ENCODE measurements around the gene SLC17A9. TPM values are rescaled to one million over a fixed set of nuclear protein-coding genes. Genes with fewer than 3 reads are reported as not detected.

Gene SLC17A9
- total and polyA plus RNA-seq, 2 donors (not counting 1 experiment from before 2014, with no cell fraction given): 33.0 to 141 TPM

DNA sequence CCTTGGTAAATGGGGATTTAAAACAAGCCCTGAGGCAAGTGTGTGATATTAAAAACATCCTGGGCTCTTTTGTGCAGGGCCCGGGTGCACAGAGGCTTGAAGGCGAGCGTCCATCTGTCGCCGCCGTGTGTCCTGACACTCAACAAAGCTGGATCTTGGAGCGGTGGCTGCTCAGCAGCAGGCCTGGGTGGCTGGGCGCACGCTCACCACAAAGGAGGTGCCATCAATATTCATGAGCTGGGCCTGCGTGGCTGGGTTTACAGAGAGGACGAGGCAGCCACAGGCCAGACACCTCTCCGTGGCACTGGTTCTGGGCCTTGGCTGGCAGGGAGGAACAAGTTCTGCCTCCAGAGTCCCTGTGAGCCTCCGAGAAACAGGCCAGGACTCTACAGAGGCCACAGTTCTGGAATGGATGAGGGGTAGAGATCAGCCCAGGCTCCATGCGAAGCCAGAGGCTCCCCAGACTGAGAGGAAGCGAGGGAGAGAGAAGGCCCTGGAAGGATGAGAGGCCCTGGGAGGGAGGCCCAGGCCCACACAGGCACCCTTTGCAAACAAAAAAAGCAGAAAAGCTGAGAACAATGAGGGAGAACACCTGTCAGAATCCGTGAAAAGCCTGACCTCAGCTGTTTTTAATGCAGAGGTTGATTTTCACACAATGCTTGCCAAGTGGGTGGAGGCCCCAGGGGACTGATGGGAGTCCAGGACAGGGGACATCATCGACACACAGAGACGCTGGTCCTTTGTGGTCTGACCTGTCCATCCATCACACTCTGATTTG is 32.3 kb downstream of the SLC17A9 start:
- H3K9me3 Mint-ChIP-seq (ENCODE audit: insufficient read depth): no peaks in the 10 kb centered on the region
- ChIA-PET CTCF (no interaction called here), POLR2A (no interaction called here)
- H3K36me3 ChIP-seq (replicated peaks in 1 of 2; ENCODE audit: control extremely low read depth in 1 of 2, control insufficient read depth in 1 of 2, extremely low read depth in 1 of 2, insufficient read depth in 2 of 2, low read length in 1 of 2): no peaks in the 10 kb centered on the region
- no peaks in the 10 kb centered on the region for H3K79me2 ChIP-seq (ENCODE audit: control insufficient read depth, insufficient read depth, low read length)
- H3K27me3 ChIP-seq (replicated peaks in 1 of 4; ENCODE audit: control extremely low read depth in 1 of 4, control insufficient read depth in 3 of 4, insufficient read depth in 4 of 4, low read length in 3 of 4): peaks cover 0 to 66% (median 18%) of the 10 kb centered on the region in 4 experiments
- H3K4me1 ChIP-seq (ENCODE audit: control insufficient read depth in 2 of 2, insufficient read depth in 2 of 2, low read length in 2 of 2): peaks cover 31 to 33% of the 10 kb centered on the region in 2 donors
- ATAC-seq (ENCODE audit: low read depth) (no peak), DNase-seq (no peak)
- H3K27ac Mint-ChIP-seq: no peak overlapping the region
- H3K27me3 Mint-ChIP-seq: peaks cover 49% of the 10 kb centered on the region
- H3K9me3 ChIP-seq (ENCODE audit: control extremely low read depth in 1 of 3, control insufficient read depth in 2 of 3, insufficient read depth in 1 of 3, low read length in 2 of 3): peaks cover 0 to 14% (median 0%) of the 10 kb centered on the region in 3 donors
- H4K20me1 ChIP-seq (ENCODE audit: control insufficient read depth, insufficient read depth, low read length, poor library complexity, severe bottlenecking): no peaks in the 10 kb centered on the region
- H3K4me3 Mint-ChIP-seq: no peak overlapping the region
- intact Hi-C loops (cut with micrococcal nuclease): no loop called here
- peaks cover 23% of the 10 kb centered on the region for H3K4me1 Mint-ChIP-seq
- no peak overlapping the region for H3K9ac ChIP-seq (ENCODE audit: low read length)
- no peak overlapping the region for H3K4me3 ChIP-seq (ENCODE audit: control extremely low read depth in 1 of 5, extremely low read depth in 1 of 5, insufficient read depth in 1 of 5, low read depth in 2 of 5, low read length in 4 of 5)
- H2AFZ ChIP-seq (ENCODE audit: insufficient read depth, low read depth, low read length, poor library complexity, severe bottlenecking): no peak overlapping the region
- no peak overlapping the region for H3K4me2 ChIP-seq (replicated peaks; ENCODE audit: low read depth, low read length, poor library complexity, severe bottlenecking)
- WGBS (ENCODE audit: insufficient coverage): 87% methylated on average over 18 of the region's 18 CpGs
- TF ChIP-seq, protein P1, sequence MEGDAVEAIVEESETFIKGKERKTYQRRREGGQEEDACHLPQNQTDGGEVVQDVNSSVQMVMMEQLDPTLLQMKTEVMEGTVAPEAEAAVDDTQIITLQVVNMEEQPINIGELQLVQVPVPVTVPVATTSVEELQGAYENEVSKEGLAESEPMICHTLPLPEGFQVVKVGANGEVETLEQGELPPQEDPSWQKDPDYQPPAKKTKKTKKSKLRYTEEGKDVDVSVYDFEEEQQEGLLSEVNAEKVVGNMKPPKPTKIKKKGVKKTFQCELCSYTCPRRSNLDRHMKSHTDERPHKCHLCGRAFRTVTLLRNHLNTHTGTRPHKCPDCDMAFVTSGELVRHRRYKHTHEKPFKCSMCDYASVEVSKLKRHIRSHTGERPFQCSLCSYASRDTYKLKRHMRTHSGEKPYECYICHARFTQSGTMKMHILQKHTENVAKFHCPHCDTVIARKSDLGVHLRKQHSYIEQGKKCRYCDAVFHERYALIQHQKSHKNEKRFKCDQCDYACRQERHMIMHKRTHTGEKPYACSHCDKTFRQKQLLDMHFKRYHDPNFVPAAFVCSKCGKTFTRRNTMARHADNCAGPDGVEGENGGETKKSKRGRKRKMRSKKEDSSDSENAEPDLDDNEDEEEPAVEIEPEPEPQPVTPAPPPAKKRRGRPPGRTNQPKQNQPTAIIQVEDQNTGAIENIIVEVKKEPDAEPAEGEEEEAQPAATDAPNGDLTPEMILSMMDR (IDR thresholded peaks at IDR 0.05): no peak
- TF ChIP-seq EZH2 (IDR thresholded peaks at IDR 0.05; ENCODE audit: borderline replicate concordance, insufficient read depth, low read depth, low read length, poor library complexity, severe bottlenecking): no peak
- H3K27ac ChIP-seq (ENCODE audit: low read length in 2 of 2): no peak overlapping the region

DNA sequence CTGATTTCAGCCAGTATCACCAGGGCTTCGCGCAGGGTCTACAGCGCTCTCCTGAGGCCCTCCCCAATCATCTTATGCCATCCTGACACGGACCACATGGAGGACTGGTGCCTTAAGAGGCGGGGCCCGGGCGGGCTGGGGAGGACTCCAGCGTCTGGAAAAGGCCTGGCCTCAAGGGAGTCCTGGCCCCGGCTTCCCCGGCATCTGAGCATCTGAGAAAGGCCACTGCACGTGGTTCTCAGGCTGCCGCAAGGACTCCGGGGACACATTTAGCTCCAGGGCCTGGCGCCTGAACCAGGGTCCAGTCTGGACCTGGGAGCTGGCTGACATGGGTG is 32.9 kb downstream of the SLC17A9 start:
- H3K4me2 ChIP-seq (replicated peaks; ENCODE audit: low read depth, low read length, poor library complexity, severe bottlenecking): no peak overlapping the region
- no peak overlapping the region for H3K27ac ChIP-seq (ENCODE audit: low read length in 2 of 2)
- H2AFZ ChIP-seq (ENCODE audit: insufficient read depth, low read depth, low read length, poor library complexity, severe bottlenecking): no peak overlapping the region
- no peaks in the 10 kb centered on the region for H3K79me2 ChIP-seq (ENCODE audit: control insufficient read depth, insufficient read depth, low read length)
- H3K4me3 Mint-ChIP-seq: no peak overlapping the region
- no peak overlapping the region for H3K9ac ChIP-seq (ENCODE audit: low read length)
- TF ChIP-seq EZH2 (IDR thresholded peaks at IDR 0.05; ENCODE audit: borderline replicate concordance, insufficient read depth, low read depth, low read length, poor library complexity, severe bottlenecking): no peak
- TF ChIP-seq, protein P1 (IDR thresholded peaks at IDR 0.05): no peak
- WGBS (ENCODE audit: insufficient coverage): 91% methylated on average over 14 of the region's 14 CpGs
- H3K27ac Mint-ChIP-seq: no peak overlapping the region
- no peak overlapping the region for H3K4me3 ChIP-seq (ENCODE audit: control extremely low read depth in 1 of 5, extremely low read depth in 1 of 5, insufficient read depth in 1 of 5, low read depth in 2 of 5, low read length in 4 of 5)
- peaks cover 26 to 27% of the 10 kb centered on the region in 2 donors for H3K4me1 ChIP-seq (ENCODE audit: control insufficient read depth in 2 of 2, insufficient read depth in 2 of 2, low read length in 2 of 2)
- no peaks in the 10 kb centered on the region for H3K9me3 Mint-ChIP-seq (ENCODE audit: insufficient read depth)
- no peak for ATAC-seq (ENCODE audit: low read depth)
- peaks cover 45% of the 10 kb centered on the region for H3K27me3 Mint-ChIP-seq
- ChIA-PET CTCF (no interaction called here), POLR2A (no interaction called here)
- no peak for DNase-seq
- intact Hi-C loops (cut with micrococcal nuclease): no loop called here
- peaks cover 0 to 13% (median 0%) of the 10 kb centered on the region in 3 donors for H3K9me3 ChIP-seq (ENCODE audit: control extremely low read depth in 1 of 3, control insufficient read depth in 2 of 3, insufficient read depth in 1 of 3, low read length in 2 of 3)
- peaks cover 0 to 60% (median 16%) of the 10 kb centered on the region in 4 experiments for H3K27me3 ChIP-seq (replicated peaks in 1 of 4; ENCODE audit: control extremely low read depth in 1 of 4, control insufficient read depth in 3 of 4, insufficient read depth in 4 of 4, low read length in 3 of 4)
- no peaks in the 10 kb centered on the region for H4K20me1 ChIP-seq (ENCODE audit: control insufficient read depth, insufficient read depth, low read length, poor library complexity, severe bottlenecking)
- peaks cover 18% of the 10 kb centered on the region for H3K4me1 Mint-ChIP-seq
- no peaks in the 10 kb centered on the region for H3K36me3 ChIP-seq (replicated peaks in 1 of 2; ENCODE audit: control extremely low read depth in 1 of 2, control insufficient read depth in 1 of 2, extremely low read depth in 1 of 2, insufficient read depth in 2 of 2, low read length in 1 of 2)

Measured in B cell (primary cell).